Epithelial cell of prostate (primary cell): ENCODE measurements around the gene POLR2H.

Experiments used
- DNase-seq: peaks from one replicate; pipeline ENCODE4 v3.0.0-alpha.2; 2011; ENCODE audit warnings: low read depth, low spot score
- H3K27ac ChIP-seq: fragments of 450-650 bp; 2 replicates; pipeline ENCODE4 v1.5.1; 2017; ENCODE audit warnings: mild to moderate bottlenecking

Gene POLR2H

DNA sequence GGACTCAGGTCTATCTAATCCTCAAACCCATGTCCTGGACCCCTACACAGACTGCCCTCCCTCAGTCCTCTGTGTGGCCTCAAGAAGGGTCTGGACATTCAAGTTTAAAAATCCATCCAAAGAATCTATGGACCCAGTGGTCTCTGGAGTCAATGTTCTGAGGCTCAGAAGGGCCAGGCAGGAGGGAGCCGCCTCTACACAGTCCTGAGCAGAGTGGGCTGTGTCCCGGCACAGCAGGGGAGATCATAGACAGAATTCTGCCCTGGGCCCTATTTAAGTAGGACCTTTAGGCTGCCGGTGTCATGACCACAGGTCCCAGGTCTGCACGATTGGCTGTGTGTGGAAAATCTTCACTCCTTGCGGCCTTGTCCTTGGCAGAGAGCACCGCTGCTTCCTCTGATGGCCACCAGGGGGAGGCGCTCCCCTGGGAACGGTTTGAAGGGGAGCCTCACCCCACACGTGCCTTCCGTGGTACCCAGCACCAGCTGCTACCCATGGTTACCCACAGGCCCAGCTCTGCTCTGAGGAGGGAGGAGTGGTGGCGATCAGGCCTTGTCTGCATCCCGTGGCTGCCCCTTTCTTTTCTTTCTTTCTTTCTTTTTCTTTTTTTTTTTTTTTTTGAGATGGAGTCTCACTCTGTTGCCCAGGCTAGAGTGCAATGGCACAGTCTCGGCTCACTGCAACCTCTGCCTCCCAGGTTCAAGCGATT lies 56.3 kb downstream of the POLR2H start:
- no peak overlapping the region for H3K27ac ChIP-seq
- DNase-seq, result no peak
